NK-92 (cell line): ENCODE results near the gene ADORA1.

Experiments used
- DNase-seq: peaks from one replicate; lab custom pipeline; 2025; ENCODE audit not compliant: unreplicated experiment; lab: John Stamatoyannopoulos, UW

The ADORA1 gene

DNA sequence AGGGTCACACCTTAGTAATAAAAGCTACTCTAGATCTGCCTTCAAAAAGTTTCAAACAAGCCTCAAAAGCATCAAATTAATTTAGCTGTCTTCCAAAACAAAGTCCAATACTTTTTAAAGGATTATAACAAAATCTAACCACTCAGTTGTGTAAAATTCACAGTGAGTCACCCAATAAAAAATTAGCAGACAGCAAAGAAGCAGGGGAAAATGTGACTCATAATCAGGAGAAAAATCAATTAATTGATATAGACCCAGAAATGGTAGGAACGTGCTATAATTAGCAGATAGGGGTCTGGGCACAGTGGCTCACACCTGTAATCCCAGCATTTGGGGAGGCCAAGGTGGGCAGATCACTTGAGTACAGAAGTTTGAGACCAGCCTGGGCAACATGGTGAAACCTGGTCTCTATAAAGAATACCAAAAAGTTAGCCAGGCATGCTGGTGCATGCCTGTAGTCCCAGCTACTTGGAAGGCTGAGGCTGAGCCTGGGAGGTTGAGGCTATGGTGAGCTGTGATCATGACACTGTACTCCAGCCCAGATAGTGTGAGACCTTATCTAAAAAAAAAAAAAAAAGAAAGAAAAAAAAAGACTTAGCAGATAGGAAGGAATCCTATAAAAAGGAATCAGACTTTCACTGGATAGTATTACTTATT is 33.6 kb upstream of the ADORA1 start:
- no peak for DNase-seq

DNA sequence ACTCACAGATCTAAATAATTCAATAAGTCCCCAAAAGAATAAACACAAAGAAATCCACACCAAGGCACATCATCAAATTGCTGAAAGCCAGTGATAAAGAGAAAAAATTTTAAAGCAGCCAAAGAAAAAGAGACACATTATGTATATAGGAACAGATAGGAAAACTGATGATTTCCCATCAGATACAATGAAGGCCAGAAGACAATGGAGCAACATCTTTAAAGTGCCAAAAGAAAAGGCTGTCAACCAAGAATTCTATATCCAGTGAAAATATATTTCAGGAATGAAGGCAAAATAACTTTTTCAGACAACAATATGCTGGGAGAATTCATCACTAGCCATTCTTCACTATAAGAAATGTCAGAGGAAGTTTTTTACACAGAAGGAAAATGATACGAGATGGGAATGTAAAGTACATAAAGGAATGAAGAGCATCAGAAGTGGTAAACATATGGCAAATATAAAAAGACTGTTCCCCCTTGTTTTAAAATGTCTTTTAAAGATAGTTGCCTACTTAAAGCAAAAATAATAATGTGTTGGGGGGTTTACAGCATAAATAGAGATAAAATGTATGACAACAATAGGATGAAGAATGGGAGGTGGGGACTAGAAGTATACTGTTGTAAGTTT is 32.4 kb upstream of the ADORA1 start:
- no peak for DNase-seq

DNA sequence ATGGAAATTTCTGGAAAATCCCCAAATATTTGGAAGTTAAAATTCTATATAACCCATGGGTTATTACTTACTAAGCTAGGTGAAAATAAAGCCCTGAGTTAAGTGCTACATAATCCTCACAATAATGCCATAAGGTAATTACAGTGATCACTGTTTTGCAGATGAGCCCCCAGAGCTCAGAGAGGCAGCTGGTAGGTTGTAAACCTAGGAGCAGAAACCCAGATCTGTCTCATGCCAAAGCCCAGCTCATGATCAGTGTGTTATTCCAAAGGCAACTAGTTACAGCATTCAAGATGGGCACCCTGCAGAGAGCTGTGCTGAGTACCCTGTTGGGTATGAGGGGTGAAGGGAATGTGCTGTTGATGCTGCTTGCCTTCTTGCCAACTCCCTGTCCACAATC is 31.0 kb upstream of the ADORA1 start:
- DNase-seq = no peak

DNA sequence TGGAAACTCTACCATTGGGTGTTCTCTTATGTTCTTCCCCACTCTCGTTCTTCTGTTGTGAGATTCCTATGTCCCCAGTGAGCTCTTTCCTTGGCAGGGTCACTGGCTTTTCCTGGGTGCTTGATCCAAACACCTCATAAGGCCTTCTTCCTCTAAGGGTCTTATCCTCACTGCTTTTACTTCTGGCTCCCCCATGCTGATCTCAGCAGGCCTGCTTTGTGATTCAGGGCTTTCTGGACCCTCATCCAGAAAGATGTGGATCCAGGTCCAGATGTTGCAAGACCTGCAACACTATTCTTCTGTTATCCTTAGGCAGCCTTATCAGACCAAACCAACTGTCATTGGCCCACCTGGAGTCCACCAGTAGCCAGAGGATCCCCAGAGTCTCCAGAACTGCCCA is 30.5 kb upstream of the ADORA1 start:
- DNase-seq = no peak

DNA sequence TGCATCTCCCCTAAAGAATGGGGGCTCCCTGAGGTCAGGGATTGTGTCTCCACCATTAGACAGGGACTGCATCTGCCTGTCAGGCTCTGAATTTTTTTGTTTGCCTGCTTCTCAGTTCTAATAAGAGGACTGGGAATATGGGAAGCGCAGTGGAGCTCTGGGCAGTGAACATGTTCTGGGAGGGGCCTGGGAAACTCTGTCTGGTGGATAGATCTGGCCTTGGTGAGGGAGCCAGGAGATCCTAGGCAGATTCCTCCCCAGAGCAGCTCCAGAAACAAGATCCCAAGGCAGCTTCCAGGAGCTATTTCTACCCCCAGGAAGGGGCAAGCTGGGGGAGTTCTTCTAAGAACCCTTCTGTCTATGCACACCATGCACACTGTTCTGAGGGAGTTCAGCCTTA is 29.1 kb upstream of the ADORA1 start:
- no peak for DNase-seq

DNA sequence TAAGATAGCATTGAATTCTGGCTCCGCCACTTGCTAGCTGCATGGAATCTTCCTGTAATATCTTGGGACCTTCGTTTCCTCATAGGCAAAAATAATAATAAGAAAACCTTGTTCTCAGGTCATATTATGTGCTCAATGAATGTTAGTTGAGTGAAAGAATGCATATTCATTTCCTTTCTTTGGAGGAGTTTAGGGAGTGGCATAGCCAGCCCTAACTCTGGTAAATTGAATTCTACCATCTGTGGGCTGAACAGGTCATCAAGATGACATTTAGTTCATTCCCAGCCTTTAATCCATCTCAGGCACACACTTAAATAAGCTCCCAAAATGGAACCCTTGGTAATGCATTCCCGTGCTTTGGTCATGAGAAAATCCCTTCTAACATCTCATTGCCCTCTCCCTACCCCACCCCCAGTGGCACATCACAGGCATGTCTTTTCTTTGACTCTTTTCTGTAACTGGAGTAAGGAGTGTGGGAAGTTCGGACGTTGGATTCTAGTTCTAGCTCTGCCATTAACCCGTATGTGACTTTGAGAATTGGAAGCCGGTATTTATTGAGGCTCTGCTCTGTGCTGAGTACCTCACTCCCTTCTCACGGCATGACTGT is 28.5 kb upstream of the ADORA1 start:
- DNase-seq = no peak

DNA sequence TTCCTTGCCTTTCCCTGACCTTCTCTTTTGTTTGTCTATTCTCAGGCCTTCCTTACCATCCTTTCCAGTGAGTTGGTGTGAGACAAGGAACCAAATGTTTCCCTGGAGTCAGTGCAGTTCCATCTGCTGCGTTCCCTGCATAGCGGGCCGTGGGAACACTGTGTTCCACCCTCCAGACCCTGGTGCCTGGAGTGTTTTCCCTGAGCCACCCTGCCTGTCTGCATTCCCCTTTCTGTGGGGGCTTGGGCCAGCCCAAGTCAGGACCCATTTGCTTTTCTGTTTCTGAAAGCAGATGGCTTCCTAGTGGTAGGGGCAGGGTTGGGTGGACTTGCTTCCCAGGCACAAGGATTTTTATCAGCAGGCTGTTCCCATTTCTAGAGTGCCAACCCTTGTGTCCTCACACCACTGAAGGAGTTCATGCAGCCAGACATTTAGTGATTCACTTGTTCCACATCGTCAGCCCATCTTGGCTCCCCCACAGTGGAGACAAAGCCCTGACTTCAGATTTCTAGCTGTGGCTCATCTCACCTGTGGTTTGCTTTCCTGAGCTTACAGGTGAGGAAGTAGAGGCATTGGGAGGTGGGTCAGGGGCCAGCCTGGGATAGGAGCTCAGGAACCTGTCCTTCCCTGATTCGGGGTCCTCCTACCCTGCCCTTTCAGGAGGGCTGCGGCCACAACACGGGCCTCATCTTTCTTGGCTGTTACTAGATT is 27.6 kb upstream of the ADORA1 start:
- no peak for DNase-seq

DNA sequence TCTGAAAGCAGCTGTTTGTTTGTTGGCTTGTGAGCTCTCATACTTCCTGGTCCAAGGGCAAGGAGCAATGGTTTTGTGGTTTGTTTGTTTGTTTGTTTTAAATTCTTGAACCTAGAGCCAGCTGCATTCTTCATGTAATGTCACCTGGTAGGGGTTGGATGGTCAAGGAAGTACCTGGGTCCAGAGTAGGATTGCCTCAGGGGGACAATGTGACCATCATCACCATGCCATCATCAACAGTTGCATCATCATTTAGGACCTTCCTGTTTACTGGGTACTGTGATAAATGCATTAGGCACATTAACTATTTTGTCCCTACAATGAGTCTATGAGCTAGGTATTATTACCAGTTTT is 27.0 kb upstream of the ADORA1 start:
- no peak for DNase-seq

DNA sequence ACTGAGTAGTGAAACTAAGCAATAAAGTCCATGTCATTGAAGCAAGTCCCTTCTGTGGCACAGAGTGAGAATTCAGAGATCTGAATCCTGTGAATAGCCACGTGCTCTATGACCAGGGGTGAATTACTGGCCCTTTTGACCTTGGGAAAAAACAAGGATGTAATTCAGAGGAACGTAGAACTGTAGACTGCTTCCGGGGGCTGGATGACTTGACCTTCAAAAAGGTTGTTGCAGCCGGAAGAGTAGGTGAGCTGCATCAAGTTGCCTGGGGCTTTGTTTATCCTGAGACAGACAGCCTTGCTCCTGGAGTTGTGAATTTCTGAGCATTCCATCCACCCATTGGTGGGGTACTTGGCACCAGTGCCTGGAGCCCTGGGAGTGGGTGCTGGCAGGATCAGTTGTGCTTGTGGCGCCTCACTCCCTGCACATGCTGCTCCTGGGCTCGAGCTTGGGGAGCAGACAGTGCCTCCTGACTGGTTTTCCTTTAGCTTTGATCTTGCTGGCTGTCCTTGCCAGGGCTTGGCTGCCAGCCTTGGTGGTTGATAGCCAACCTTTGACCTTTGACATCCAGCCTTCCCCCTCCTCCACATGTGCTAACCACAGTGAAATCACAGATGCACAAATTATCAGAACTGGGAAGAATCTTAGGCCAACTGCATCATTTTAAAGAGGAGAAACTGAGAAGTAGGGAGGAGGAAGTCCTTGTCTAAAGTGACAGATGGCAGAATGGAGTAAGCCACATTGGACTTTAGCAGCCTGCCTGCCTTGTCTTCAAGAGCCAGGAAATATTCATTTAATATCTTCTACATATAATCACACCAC is 25.5 kb upstream of the ADORA1 start:
- no peak for DNase-seq

DNA sequence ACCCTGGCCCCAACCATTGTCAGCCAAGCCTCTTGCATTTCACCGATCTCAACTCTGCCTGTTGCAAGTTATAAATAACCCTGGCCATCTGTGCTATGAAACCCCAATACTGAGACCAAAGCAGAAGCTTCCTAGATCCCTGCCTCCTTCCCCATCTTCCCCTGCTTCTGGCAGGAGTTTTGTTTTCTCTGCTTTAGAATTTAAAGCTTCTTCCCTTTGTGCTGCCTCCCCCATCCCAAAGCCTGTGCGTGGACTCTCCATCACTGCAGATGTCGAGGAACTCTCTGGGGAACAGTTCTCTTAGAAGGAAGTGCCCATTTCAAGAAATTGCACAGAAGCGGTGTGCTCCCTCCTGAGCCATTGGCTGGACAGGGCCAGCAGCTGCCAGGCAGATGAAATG is 24.3 kb upstream of the ADORA1 start:
- no peak for DNase-seq

DNA sequence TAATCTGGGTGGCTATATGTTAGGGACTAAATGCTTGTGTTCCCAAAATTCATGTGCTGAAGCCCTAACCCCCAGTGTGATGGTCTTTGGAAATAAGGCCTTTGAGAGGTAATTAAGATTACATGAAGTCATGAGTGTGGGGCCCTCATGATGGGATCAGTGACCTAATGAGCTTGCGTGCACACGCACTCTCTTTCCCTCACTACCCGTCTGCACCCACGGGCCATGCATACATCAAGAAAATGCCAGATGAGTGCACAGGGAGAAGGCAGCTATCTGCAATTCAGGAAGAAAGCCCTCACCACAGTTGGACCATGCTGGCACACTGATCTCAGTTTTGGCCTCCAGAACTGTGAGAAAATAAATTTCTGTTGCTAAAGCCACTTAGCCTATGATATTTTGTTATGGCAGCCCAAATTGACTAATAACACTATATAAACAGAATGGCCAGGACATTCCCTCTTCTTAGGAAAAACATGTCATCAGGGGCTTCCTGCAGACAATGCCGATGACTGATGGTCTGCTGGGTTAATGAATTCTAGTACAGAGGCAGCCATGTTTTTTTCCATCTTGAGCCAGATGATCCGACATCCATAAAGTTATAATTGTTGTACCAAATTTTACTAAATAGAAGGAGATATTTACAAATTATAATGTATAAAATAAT is 23.6 kb upstream of the ADORA1 start:
- DNase-seq = no peak

DNA sequence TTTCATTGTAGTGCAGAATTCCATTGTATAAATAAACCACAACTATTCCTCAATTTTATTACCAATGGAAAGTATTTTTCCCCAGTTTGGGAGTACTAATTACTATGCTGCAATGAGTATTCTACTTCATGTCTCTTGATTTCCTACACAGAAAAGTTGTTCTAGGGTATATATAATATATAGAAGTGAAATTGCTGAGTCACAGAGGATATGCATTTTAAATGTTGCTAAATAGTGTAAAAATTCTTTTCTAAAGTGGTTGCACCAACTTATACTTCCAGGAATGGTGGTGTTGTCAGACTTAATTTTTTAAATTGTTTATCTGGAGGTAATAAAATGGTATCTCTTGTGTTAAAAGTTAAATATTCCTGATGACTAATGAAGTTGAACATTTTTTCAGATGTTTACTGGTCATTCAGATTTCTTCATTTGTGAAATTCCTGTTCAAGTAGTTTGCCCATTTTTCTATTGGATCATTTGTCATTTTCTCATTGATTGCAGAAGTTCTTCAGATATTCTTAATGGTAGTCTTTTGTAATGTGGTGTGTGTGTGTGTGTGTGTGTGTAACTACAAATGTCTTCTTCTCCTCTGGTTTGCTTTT is 22.6 kb upstream of the ADORA1 start:
- DNase-seq = no peak

DNA sequence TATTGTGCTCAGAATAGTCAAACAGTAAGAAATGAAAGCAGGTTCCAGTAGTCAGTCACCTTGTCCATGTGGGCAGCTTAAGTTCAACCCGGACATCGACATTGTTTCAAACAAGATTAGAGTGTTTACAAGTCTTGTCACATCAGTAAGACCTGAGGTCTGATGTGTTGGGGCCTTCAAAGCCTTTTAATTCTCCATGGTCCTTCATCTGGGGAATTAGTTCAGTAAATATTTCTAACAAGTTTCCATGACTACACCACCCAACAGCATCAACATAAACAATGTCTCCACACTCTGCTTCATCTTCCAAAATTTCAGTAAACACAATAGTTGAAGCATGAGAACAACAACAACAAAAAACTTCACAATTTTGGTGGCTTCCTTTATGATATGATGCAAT is 15.1 kb upstream of the ADORA1 start:
- no peak for DNase-seq

DNA sequence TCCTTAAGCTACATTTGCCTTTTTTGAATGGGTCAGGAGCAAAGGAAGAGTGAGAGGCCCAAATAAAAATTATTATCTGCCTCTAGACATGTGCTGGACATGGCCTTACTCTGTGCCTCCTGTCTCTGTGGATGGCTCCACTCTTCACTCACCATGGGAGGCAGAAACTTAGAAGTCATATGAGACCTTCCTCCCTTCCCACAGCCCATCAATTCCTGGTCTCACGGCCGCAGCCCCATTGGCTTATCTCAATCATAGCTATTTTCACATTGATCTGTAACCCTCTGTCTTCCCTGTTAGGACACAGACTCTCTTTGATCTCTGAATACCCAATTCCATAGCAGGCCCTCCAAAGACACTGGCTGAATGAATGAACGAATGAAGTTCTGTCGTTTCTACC is 14.2 kb upstream of the ADORA1 start:
- DNase-seq = no peak

DNA sequence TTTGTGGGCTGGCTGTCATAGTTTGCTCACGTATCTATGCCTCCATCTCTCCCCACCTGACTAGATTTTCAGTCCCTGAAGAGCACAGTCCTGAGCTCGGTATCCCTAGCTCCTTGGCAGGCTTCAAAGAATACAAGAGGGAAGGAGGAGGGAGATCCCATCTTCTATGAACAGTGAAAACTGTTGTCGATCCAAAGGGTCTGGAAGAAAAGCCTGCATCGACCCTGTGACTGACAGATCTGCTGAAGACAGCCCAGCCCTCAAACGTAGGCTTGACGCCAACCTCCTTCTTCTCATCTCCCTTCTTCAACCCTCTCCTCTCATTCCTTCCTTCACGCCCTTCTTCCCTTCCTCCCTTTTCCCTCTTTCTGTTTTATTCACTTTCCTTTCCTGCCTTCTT is 13.3 kb upstream of the ADORA1 start:
- DNase-seq = no peak

DNA sequence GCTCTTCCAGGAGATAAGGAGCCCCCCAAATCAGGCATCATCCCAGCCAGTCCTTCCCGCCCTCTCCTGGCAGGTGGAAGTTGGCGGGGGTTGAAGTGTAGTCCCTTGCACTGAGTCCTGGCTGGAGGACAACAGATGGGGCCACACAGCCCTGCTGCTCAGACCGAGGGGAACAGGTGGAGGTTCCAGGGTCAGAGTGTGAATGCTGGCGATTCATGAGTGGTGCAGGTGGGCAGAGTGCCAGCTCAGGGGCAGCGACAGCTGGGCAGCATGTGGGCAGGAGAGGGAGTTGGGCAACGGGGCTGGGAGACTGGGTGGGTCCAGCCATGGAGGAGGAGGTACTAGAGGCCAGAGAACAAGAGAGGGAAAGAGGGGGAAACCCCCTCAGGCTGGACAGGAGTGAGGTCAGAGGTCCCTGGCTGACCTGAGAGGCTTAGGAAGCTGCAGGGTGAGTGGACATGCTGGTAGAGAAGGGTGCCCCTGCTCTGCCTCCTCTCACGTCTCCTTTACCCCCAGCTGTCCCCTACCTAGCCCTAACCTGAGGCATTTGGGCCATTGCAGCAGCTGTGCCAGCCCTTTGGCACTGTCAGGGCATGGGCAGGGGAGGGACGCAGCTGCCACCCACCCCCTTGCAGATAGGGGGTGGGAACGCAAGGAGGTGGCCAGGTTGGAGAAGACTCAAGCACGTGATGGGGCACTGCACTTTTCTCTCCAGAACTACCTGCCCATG is 11.3 kb upstream of the ADORA1 start:
- DNase-seq = no peak

DNA sequence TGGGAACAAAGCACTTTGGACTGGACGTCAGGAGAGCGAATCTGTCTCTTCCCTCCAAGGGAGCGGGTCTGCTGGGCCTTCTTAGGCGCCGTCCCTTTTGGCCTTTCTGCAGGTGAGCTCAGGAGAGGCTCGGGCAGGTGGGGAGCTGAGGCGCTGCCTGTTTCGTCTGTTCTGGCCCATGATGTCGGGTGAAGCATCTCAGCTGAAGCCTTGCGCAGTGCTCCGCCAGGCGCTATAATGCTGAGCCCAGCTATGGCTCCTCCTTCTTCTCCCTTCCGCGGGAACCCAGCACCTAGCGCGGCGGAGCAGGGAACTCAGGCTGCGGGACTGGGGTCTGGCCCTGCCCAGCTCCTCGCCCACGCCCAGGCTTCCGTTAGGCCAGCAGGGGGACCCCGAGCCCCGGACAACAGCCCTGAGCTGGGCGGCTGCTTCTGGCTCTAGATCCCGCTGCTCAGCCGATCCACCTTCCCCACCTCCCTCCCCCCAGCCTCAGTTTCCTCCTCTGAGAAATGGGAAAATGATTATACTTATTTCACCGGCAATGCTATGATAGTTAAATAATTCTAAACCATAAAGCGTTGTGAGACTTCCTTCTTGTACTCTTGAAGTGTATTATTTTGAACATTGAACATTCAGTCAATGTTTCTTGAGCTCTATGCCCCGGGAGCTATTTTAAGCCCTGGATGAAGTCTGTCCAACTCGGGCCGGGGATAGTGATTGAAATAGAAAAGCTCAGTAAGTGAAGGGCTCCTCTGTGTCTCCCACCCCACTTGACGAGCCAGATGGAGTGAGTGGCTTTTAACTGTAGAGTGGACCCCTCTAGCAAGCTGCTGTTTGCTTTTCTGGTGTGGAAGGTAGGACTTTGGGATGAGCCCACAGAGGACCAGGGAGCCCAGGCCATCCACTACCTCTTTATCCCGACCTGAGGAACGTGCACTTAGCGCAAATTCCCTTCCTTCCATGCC is 9.6 kb upstream of the ADORA1 start:
- DNase-seq = no peak

DNA sequence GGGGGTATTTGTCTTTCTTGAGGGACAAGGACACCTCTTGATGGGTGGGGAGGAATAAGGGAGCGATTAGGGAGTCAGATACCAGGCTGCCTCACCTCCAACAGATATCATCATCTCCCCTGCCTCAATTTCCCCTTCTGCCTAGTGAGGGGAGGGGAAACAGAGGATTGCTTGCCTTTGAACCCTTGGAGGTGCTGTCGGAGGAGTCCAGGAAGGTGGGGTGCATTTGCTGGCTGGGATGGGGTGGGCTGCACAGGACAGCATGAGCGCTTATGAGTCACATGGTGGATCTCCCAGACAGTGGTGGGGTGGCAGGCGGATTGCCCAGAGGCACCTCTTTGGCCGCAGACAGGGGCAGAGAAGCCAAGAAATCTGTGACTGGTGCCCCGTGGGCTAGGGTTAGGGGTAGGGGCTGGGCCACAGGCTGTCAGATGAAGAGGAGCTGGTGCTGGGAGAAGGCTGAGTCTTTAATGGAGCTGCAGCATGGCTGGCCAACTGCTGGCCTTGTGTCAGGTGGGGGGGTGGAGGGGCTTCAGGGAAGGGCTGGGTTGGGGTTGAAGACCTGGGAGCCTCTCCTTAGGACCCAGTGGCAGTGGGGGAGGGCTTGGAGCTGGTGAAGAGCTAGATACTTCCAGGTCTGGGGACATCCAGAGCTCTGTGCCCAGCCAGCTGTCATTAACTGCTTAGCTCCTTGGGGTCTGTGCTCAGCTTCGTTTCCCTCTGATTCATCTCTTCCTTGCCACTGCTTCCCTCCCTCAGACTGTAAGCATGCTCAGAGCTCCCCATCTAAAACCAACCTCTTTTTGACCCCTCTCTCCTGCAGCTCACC is 7.0 kb upstream of the ADORA1 start:
- no peak for DNase-seq
